NCI-H345 treated with DMSO at 0.1 percent for 48 hours (cell line): Measurements from ENCODE around the gene HS3ST5.
"Not testable (repeated sequence)": the region's sequence is repeated elsewhere in the genome, so short reads cannot be mapped to it uniquely, and the experiment has no call there.

Source experiments
- DNase-seq: peaks from one replicate; lab custom pipeline; 2025; ENCODE audit not compliant: unreplicated experiment; lab: John Stamatoyannopoulos, UW

Gene HS3ST5

GRCh38 chr6:114280239-114280982 is 62.4 kb downstream of the HS3ST5 start:
- DNase-seq = no peak

GRCh38 chr6:114277220-114277619 is 65.6 kb downstream of the HS3ST5 start:
- no peak for DNase-seq

- no peak for DNase-seq
Observed at GRCh38 chr6:114276783-114277182, 66.0 kb downstream of the HS3ST5 start.

GRCh38 chr6:114274836-114275235 is 68.0 kb downstream of the HS3ST5 start:
- DNase-seq = no peak

- no peak for DNase-seq
Observed at GRCh38 chr6:114272582-114272981, 70.2 kb downstream of the HS3ST5 start.

GRCh38 chr6:114271405-114271804 is 71.4 kb downstream of the HS3ST5 start:
- DNase-seq = no peak

- no peak for DNase-seq
Observed at GRCh38 chr6:114267897-114268296, 74.9 kb downstream of the HS3ST5 start.

GRCh38 chr6:114260810-114261209 is 82.0 kb downstream of the HS3ST5 start:
- no peak for DNase-seq

GRCh38 chr6:114258376-114258775 is 84.4 kb downstream of the HS3ST5 start:
- no peak for DNase-seq

- DNase-seq = no peak
Observed at GRCh38 chr6:114253431-114253830, 89.4 kb downstream of the HS3ST5 start.

GRCh38 chr6:114249522-114249921 is 93.3 kb downstream of the HS3ST5 start:
- DNase-seq = no peak

- DNase-seq = no peak
Observed at GRCh38 chr6:114247101-114247500, 95.7 kb downstream of the HS3ST5 start.

GRCh38 chr6:114240796-114241195 is 102.0 kb downstream of the HS3ST5 start:
- DNase-seq = no peak

- DNase-seq = no peak
Observed at GRCh38 chr6:114228675-114229074, 114.1 kb downstream of the HS3ST5 start.

GRCh38 chr6:114227944-114228468 is 114.8 kb downstream of the HS3ST5 start:
- DNase-seq = no peak

- DNase-seq = no peak
Observed at GRCh38 chr6:114220241-114220640, 122.6 kb downstream of the HS3ST5 start.

- no peak for DNase-seq
Observed at GRCh38 chr6:114218437-114219340, 124.1 kb downstream of the HS3ST5 start.

GRCh38 chr6:114217996-114218395 is 124.8 kb downstream of the HS3ST5 start:
- DNase-seq = not testable (repeated sequence)

GRCh38 chr6:114216789-114217467 is 125.9 kb downstream of the HS3ST5 start:
- no peak for DNase-seq

GRCh38 chr6:114210467-114210866 is 132.4 kb downstream of the HS3ST5 start:
- DNase-seq = no peak

GRCh38 chr6:114203460-114203859 is 139.4 kb downstream of the HS3ST5 start:
- no peak for DNase-seq
